ENCODE results near the gene DUSP3. TPM values are rescaled to one million over a fixed set of nuclear protein-coding genes. Genes with fewer than 3 reads are reported as not detected.
"Not testable (repeated sequence)": the region's sequence is repeated elsewhere in the genome, so short reads cannot be mapped to it uniquely, and the experiment has no call there.

Gene DUSP3
- total RNA-seq, 3 donors from 2014 or later = 46.9 to 123 (median 62.9) TPM

- Histone ChIP-seq H3K4me1 (ENCODE audit: low read depth) (no peaks in the 10 kb centered on the region), H3K36me3 (ENCODE audit: low read depth) (no peaks in the 10 kb centered on the region), H3K4me3 (no peak overlapping the region), H3K9me3 (no peaks in the 10 kb centered on the region)
- TF ChIP-seq CTCF (IDR thresholded peaks at IDR 0.05) = no peak
- intact Hi-C loops (cut with DNase I, micrococcal nuclease) = no loop called here
- no peak for DNase-seq
- ATAC-seq = no peak
Measured at GRCh38 chr17:43800736-43801135, 22.0 kb upstream of the DUSP3 start.

- no peak for DNase-seq
- TF ChIP-seq CTCF (IDR thresholded peaks at IDR 0.05) = no peak
- H3K36me3 ChIP-seq (ENCODE audit: low read depth) = no peaks in the 10 kb centered on the region
- ATAC-seq = no peak
- H3K4me3 ChIP-seq = no peak overlapping the region
- intact Hi-C loops (cut with DNase I, micrococcal nuclease) = no loop called here
- H3K9me3 ChIP-seq = no peaks in the 10 kb centered on the region
- no peaks in the 10 kb centered on the region for H3K4me1 ChIP-seq (ENCODE audit: low read depth)
Measured at GRCh38 chr17:43799047-43799446, 20.3 kb upstream of the DUSP3 start.

- intact Hi-C loops (cut with DNase I, micrococcal nuclease); H3K9me3 ChIP-seq; ATAC-seq; H3K4me3 ChIP-seq; H3K4me1 ChIP-seq (ENCODE audit: low read depth); H3K36me3 ChIP-seq (ENCODE audit: low read depth): not testable (repeated sequence)
- peak in 2 of 3 donors; percentile 53 to 69 for DNase-seq
Measured at GRCh38 chr17:43798024-43798423, 19.2 kb upstream of the DUSP3 start.

GRCh38 chr17:43792668-43793067 lies 13.9 kb upstream of the DUSP3 start:
- H3K4me3 ChIP-seq; H3K36me3 ChIP-seq (ENCODE audit: low read depth); ATAC-seq; DNase-seq; H3K9me3 ChIP-seq; H3K4me1 ChIP-seq (ENCODE audit: low read depth); intact Hi-C loops (cut with DNase I, micrococcal nuclease): not testable (repeated sequence)

GRCh38 chr17:43791589-43791988 lies 12.8 kb upstream of the DUSP3 start:
- ATAC-seq (peak; percentile 100), DNase-seq (peak in 1 of 3 donors; percentile 78)
- Histone ChIP-seq H3K36me3 (ENCODE audit: low read depth) (no peaks in the 10 kb centered on the region), H3K4me1 (ENCODE audit: low read depth) (peaks cover 3% of the 10 kb centered on the region), H3K4me3 (no peak overlapping the region), H3K9me3 (no peaks in the 10 kb centered on the region)
- intact Hi-C loops (cut with DNase I, micrococcal nuclease) = no loop called here
- TF ChIP-seq CTCF (IDR thresholded peaks at IDR 0.05) = no peak

- H3K36me3 ChIP-seq (ENCODE audit: low read depth) = no peaks in the 10 kb centered on the region
- DNase-seq = peak in 1 of 3 donors; percentile 17
Measured at GRCh38 chr17:43790311-43790940, 11.6 kb upstream of the DUSP3 start.

More at GRCh38 chr17:43790311-43790940, 11.6 kb upstream of the DUSP3 start:
- TF ChIP-seq CTCF (IDR thresholded peaks at IDR 0.05) = no peak
- H3K9me3 ChIP-seq = no peaks in the 10 kb centered on the region
- peak; percentile 64 for ATAC-seq
- intact Hi-C loops (cut with DNase I, micrococcal nuclease) = no loop called here
- peaks cover 3% of the 10 kb centered on the region for H3K4me1 ChIP-seq (ENCODE audit: low read depth)
- no peak overlapping the region for H3K4me3 ChIP-seq

Data from mucosa of descending colon (tissue), 3 donors.